GM19463 (cell line): ENCODE measurements around the gene HSPA12B.

Source experiments
- ATAC-seq: cut with Tn5 transposase; IDR thresholded peaks from one replicate; pipeline ENCODE4 v1.9.1; 2021; ENCODE audit warnings: mild to moderate bottlenecking, moderate library complexity; ENCODE audit not compliant: unreplicated experiment

HSPA12B gene

GRCh38 chr20:3729378-3729777, 3.1 kb upstream of the HSPA12B start:
- no peak for ATAC-seq

- no peak for ATAC-seq
Observed at GRCh38 chr20:3729811-3730540, 2.5 kb upstream of the HSPA12B start.

GRCh38 chr20:3730803-3731672, 1.4 kb upstream of the HSPA12B start:
- no peak for ATAC-seq

GRCh38 chr20:3731944-3732326, 550 bp upstream of the HSPA12B start:
- no peak for ATAC-seq

GRCh38 chr20:3733119-3733995, 872 bp downstream of the HSPA12B start:
- ATAC-seq: no peak

DNA sequence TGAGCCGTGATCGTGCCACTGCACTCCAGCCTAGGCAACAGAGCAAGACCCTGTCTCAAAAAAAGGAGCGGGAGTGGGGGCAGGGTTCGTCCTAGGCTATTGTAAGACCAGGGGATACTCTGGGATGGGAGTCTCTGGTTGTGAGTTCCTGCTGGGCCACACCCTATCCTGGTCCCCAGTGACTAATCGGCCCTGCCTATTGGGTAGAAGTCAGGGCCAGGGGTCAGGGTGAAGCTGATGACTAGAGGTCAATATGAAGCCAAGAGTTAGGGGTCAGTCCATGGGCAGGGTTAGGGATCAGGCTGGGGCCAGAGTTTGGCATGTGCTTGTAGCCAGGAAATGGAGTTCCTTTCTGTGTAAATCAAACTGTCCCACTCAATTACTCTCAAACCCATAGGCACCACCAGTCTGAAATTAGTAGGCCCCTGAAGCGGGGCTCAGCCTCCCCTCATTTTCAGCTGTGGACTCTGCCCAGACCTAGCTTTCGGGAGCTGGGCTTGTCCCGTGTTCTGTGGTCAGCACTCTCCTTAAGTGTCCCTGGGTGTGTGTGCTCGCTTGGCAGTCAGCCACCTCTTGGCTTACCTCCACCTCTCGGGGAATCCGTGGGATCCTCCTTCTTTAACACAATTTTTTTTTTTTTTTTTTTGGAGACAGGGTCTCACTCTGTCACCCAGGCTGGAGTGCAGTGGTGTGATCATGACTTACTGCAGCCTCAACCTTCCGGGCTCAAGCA, 1.8 kb downstream of the HSPA12B start:
- ATAC-seq: no peak

DNA sequence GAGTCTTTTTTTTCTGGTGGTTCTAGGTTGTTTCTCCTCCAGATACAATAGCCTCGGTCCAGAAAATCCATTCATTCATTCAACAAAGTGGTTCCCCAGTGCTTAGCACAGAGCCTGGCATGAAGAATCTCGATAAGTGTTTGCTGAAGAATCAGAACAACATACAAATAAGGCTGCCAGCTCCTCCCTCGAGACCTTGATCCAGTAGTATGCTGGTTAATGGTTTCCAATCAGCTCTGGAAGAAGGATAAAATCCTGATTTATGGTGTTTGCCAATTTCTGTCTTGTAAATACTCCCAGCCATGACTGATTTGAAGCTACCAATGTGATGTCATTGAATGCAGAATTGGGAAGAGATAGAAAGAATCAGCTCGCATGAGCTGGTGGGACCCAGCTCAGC, 3.3 kb downstream of the HSPA12B start:
- ATAC-seq: no peak

GRCh38 chr20:3738111-3739053, 5.9 kb downstream of the HSPA12B start:
- ATAC-seq: no peak

DNA sequence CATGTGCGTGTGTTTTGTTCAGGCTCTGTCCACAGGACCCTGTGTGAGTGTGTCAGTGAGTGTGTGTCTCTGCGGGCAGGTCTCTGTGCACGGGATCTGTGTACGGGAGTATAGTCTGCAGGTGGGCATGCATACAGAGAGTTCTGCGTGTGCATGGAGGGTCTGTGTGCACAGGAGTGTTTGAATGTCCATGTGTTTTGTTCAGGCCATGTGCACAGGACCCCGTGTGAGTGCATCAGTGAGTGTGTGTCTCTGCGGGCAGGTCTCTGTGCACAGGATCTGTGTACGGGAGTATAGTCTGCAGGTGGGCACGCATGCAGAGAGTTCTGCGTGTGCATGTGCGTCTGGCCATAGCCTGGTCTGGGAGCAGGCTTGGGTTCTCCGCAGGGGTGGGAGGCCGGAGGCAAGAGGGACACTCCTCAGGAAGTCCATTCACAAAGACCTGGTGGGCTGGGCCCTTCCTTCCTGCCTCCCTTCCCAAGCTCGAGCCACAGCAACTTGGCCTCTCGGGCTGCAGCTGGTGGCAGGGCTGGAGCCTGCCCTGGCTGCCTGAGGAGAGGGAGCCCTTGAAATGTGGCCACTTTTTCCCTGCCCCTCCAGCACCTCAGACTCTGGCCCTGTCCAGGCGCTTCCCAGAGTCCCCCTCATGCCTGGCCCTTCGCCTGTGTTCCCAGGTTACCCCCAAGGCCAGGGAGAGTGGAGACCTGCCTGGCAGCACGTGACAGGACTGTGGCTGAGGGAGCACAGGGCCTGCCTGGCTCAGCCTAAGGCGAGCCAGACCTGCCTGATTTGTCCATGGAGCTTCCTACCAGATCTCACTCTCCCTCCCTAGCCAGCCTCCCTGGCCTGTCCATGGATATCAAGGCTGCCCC, 6.8 kb downstream of the HSPA12B start:
- no peak for ATAC-seq

DNA sequence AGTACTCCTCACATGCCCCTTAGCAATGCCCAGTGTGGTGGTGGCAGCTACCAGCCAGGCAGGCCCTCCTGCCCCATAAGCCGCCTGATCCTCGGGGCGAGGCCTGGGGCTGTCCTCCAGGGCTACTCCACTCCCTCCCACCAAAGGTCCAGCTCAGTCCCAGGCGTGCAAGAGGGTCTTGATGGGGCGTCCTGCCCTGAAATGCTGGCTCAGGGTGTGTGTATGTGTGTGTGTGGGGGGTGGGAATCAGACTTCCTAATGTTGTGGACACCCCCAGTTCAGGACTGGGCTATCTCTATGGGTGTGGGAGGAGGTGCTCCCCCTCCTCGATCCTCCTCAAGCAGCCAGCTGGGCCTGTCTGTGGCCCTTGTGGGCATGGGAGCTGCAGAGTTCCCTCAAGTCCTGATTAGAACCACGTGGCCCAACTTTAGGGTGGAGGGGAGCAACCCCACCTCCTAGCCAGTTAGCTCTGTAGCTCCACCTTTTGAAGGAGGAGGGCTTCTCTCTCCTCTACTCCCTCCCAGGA, 7.5 kb downstream of the HSPA12B start:
- no peak for ATAC-seq

GRCh38 chr20:3740615-3741301, 8.3 kb downstream of the HSPA12B start:
- ATAC-seq: no peak

GRCh38 chr20:3741836-3742458, 9.5 kb downstream of the HSPA12B start:
- no peak for ATAC-seq

GRCh38 chr20:3743251-3743650, 10.8 kb downstream of the HSPA12B start:
- no peak for ATAC-seq

- no peak for ATAC-seq
Observed at GRCh38 chr20:3744037-3744436, 11.6 kb downstream of the HSPA12B start.

- peak; percentile 61 for ATAC-seq
Observed at GRCh38 chr20:3744806-3745685, 12.6 kb downstream of the HSPA12B start.

DNA sequence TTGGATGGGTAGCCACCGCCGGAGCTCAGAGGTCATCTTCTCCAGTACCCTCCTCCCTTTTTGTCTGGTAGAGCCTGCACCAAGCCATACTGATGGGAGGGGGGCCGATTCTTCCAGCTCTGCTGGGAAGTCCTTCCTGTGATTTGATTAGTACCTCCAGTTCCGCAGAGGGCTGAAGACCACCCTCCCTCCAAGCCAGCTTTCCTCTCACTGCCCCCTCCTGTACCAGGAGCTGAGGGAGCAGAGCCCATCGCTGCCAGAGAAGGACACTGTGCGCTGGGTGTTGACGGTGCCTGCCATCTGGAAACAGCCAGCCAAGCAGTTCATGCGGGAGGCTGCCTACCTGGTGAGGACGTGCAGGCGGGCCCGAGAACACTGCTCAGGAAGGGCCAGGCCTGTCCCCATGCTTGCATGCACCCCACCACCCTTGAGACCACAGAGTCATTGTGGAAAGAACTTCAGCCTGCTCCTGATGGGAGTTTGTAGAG, 13.2 kb downstream of the HSPA12B start:
- ATAC-seq: no peak
